ENCODE data around the gene LAGE3.

DNA sequence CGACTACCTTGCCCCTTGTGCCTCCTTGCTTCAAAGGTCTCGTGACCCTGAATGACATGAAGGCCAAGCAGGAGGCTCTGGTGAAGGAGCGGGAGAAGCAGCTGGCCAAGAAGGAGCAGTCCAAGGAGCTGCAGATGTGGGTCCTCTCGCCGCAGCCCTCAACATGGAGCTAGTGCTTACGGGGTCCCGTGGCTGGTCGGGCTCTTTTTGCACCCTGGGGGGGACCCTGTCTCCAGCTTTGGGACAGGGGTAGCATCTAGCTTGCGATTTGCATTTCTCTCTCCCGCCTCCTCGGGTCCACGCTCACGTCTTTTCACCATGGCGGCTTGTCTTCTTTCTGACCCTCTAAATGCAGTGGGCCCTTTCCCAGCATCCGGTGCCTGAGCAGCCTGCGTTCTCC is 33.3 kb downstream of the LAGE3 start:
- TF ChIP-seq, protein P1, sequence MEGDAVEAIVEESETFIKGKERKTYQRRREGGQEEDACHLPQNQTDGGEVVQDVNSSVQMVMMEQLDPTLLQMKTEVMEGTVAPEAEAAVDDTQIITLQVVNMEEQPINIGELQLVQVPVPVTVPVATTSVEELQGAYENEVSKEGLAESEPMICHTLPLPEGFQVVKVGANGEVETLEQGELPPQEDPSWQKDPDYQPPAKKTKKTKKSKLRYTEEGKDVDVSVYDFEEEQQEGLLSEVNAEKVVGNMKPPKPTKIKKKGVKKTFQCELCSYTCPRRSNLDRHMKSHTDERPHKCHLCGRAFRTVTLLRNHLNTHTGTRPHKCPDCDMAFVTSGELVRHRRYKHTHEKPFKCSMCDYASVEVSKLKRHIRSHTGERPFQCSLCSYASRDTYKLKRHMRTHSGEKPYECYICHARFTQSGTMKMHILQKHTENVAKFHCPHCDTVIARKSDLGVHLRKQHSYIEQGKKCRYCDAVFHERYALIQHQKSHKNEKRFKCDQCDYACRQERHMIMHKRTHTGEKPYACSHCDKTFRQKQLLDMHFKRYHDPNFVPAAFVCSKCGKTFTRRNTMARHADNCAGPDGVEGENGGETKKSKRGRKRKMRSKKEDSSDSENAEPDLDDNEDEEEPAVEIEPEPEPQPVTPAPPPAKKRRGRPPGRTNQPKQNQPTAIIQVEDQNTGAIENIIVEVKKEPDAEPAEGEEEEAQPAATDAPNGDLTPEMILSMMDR (IDR thresholded peaks at IDR 0.05) = no peak
- no peak for TF ChIP-seq POLR2A (IDR thresholded peaks at IDR 0.05)
